Upper lobe of right lung (tissue), 1 donor: Measurements from ENCODE around the gene RAMP1. TPM values are rescaled to one million over a fixed set of nuclear protein-coding genes. Genes with fewer than 3 reads are reported as not detected.

Source experiments
- ATAC-seq: fragments of 200-7000 bp; cut with Tn5 transposase; one replicate; pipeline ENCODE4 v1.9.1; 2020; ENCODE audit warnings: mild to moderate bottlenecking, moderate library complexity
- DNase-seq: peaks from one replicate; pipeline ENCODE4 v3.0.0-alpha.2; 2020
- H3K27ac ChIP-seq: fragments of 200-600 bp; one replicate; pipeline ENCODE4 v1.8.0; 2022
- H3K27me3 ChIP-seq: fragments of 200-600 bp; one replicate; pipeline ENCODE4 v1.8.0; 2022; ENCODE audit warnings: mild to moderate bottlenecking
- H3K36me3 ChIP-seq: fragments of 200-600 bp; one replicate; pipeline ENCODE4 v1.8.0; 2022
- H3K4me1 ChIP-seq: fragments of 200-600 bp; one replicate; pipeline ENCODE4 v1.8.0; 2022
- H3K4me3 ChIP-seq: fragments of 200-600 bp; one replicate; pipeline ENCODE4 v1.8.0; 2022; ENCODE audit warnings: mild to moderate bottlenecking
- H3K9me3 ChIP-seq: fragments of 200-600 bp; one replicate; pipeline ENCODE4 v1.8.0; 2022
- intact Hi-C: fragments of 100-400 bp; cut with DNase I; formaldehyde crosslinking; loops from one replicate; pipeline ENCODE4 v1.11.0; 2022
- total RNA-seq: library from RNA; stranded (reverse); fragmentation: NEBNext Ultra II Directional; extraction: Animal tissue kit (Norgen Biotek cat#: 25700); gene quantifications from one replicate; pipeline ENCODE4 v1.2.1, GENCODE V29; 2021
- TF ChIP-seq, protein P1 (sequence below): fragments of 200-600 bp; IDR thresholded peaks from one replicate; pipeline ENCODE4 v1.8.0; 2022; ENCODE audit warnings: antibody characterized with exemption
- donor health status: DM: no; HTN: yes; CAD: no; lungs with severe emphysema.

RAMP1 gene
- total RNA-seq, 1 donor from 2014 or later: 11.1 TPM

DNA sequence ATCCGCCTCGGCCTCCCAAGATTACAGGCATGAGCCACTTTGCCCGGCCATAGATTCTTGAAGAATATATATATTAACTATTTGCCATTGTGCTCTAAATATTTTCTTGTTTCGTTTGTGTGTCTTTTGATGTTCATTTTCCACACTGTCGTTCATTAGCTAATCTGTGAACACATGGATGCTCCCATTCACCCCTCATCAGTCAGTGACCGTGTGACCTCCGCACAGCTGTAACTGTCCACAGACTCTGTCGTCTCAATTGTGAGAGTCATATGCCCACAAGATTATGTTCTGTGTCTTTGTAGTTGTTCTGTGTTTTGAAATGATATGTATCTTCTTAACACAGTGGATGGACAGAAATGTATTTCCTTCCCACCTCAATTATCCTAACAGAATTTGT is 29.6 kb downstream of the RAMP1 start:
- H3K27ac ChIP-seq: peak overlapping the region; percentile 42
- TF ChIP-seq, protein P1, sequence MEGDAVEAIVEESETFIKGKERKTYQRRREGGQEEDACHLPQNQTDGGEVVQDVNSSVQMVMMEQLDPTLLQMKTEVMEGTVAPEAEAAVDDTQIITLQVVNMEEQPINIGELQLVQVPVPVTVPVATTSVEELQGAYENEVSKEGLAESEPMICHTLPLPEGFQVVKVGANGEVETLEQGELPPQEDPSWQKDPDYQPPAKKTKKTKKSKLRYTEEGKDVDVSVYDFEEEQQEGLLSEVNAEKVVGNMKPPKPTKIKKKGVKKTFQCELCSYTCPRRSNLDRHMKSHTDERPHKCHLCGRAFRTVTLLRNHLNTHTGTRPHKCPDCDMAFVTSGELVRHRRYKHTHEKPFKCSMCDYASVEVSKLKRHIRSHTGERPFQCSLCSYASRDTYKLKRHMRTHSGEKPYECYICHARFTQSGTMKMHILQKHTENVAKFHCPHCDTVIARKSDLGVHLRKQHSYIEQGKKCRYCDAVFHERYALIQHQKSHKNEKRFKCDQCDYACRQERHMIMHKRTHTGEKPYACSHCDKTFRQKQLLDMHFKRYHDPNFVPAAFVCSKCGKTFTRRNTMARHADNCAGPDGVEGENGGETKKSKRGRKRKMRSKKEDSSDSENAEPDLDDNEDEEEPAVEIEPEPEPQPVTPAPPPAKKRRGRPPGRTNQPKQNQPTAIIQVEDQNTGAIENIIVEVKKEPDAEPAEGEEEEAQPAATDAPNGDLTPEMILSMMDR: no peak
- H3K9me3 ChIP-seq: no peaks in the 10 kb centered on the region
- H3K4me3 ChIP-seq: no peak overlapping the region
- no peaks in the 10 kb centered on the region for H3K36me3 ChIP-seq
- ATAC-seq: no peak
- H3K27me3 ChIP-seq: no peaks in the 10 kb centered on the region
- DNase-seq: no peak
- intact Hi-C loops: no loop called here
- peaks cover 25% of the 10 kb centered on the region for H3K4me1 ChIP-seq

DNA sequence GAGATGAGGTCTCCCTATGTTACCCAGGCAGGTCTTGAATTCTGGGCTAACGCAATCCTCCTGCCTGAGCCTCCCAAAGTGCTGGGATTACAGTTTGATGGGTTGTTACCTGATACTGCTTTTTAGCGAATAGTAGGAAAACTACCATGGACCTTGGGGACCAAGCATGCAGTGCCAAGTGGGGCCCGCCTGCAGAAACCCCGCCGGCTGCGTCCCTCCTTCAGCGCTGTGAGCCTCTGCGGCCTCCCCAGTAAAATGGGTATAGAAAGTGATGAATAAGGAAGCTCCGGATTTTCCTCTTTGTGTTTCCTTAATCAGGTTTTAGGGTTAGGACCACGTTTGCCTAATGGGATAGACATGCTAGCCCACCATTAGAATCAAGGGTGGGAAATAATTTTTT is 30.4 kb downstream of the RAMP1 start:
- DNase-seq: no peak
- no peak for ATAC-seq
- no peaks in the 10 kb centered on the region for H3K36me3 ChIP-seq
- intact Hi-C loops: no loop called here
- H3K27ac ChIP-seq: no peak overlapping the region
- peaks cover 25% of the 10 kb centered on the region for H3K4me1 ChIP-seq
- H3K27me3 ChIP-seq: no peaks in the 10 kb centered on the region
- no peak overlapping the region for H3K4me3 ChIP-seq
- TF ChIP-seq, protein P1: no peak
- H3K9me3 ChIP-seq: no peaks in the 10 kb centered on the region

DNA sequence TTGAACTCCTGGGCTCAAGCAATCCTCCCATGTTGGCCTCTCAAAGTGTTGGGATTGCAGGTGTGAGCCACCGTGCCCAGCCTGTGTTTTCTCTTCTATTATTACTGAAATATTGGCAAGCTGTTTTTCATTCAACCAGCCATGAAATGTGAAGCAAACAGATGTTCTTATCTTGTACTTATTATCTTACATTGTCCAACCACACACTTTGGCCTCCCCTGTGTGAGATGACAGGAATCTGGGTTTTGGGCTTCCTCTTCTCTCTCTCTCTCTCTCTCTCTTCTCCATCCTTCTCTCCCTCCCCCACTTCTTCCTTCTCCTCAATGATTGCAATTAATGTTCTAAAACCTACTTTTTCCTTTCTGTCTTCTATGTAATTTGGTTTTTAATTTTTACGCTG is 33.1 kb downstream of the RAMP1 start:
- intact Hi-C loops: no loop called here
- H3K27me3 ChIP-seq: no peaks in the 10 kb centered on the region
- TF ChIP-seq, protein P1: no peak
- no peak overlapping the region for H3K4me3 ChIP-seq
- no peak for ATAC-seq
- H3K27ac ChIP-seq: no peak overlapping the region
- DNase-seq: no peak
- H3K9me3 ChIP-seq: no peaks in the 10 kb centered on the region
- H3K4me1 ChIP-seq: peaks cover 10% of the 10 kb centered on the region
- no peaks in the 10 kb centered on the region for H3K36me3 ChIP-seq

DNA sequence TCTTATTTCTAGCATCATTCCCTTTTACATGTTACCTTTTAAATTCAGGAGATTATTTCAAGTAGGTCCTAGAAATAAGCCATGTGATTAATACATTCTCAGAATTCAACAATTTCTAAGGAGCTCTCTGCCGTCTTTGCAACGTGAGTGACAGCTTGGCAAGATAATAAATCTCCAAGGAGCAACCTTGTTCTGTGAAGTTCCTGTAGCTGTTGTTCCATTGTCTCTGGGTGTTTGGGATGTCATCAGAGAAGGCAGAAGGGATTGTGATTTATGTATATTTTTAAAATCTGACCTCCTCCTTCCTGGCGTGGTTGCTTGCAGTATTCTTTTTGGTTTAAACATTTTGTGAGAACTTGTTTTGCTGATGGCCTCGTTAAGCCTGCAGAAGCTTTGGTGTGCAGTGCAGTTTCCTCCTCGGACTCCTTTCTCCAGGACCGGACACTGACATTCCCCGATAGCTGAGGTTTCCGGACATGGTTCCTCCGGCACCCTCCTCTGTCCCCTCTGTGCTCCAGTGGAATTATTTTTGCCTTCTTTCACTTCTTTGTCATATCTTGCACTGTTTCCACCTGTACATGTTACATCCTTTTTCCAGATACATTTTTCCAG is 33.7 kb downstream of the RAMP1 start:
- TF ChIP-seq, protein P1: no peak
- DNase-seq (no peak), ATAC-seq (no peak)
- H3K27me3 ChIP-seq: no peaks in the 10 kb centered on the region
- peaks cover 8% of the 10 kb centered on the region for H3K4me1 ChIP-seq
- H3K9me3 ChIP-seq: no peaks in the 10 kb centered on the region
- no peak overlapping the region for H3K4me3 ChIP-seq
- intact Hi-C loops: no loop called here
- no peaks in the 10 kb centered on the region for H3K36me3 ChIP-seq
- no peak overlapping the region for H3K27ac ChIP-seq

DNA sequence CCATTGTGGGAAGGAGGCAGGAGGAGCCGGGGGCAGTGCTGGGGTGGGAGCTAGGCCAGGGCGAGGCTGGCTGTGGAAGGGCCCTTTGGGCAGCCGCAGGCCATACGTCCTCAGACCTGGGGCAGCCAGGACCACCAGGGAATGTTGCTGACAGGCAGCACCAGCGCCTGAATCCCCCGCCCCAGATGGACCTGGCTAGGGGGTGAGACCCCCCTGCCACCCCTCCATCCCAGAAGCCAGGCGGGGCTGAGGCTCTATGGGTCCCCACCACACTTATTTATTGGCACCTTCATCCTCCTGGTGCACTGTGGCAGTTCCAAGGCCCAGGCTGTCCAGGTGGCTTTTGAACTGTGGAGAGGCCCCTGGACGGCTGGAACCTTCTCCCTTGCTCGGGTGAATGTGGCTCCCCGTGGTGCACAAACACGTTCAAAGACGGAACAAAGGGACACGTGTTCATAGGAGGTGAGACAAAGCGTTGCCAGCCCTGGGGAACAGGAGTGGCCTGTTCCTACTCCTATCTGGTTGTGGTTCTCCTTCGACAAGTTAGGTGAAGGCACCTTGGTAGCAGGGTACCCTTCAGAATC is 35.1 kb downstream of the RAMP1 start:
- no peak overlapping the region for H3K27ac ChIP-seq
- intact Hi-C loops: no loop called here

More for the DNA sequence above, 35.1 kb downstream of the RAMP1 start:
- H3K36me3 ChIP-seq: no peaks in the 10 kb centered on the region
- TF ChIP-seq, protein P1: no peak
- H3K27me3 ChIP-seq: no peaks in the 10 kb centered on the region
- ATAC-seq: no peak
- peaks cover 12% of the 10 kb centered on the region for H3K4me1 ChIP-seq
- no peak overlapping the region for H3K4me3 ChIP-seq
- peak; percentile 52 for DNase-seq
- H3K9me3 ChIP-seq: no peaks in the 10 kb centered on the region
